Endodermal cell (in vitro differentiated cells): ENCODE data around the gene SRGAP3. TPM values are rescaled to one million over a fixed set of nuclear protein-coding genes. Genes with fewer than 3 reads are reported as not detected.

ENCODE experiments used
- DNase-seq: peaks from one replicate; pipeline ENCODE4 v3.0.0-alpha.2; 2017
- H3K27ac ChIP-seq: 2 replicates; pipeline ENCODE4 v1.5.1; 2013; ENCODE audit warnings: mild to moderate bottlenecking, low read depth, low read length, moderate library complexity
- H3K27me3 ChIP-seq: 2 replicates; pipeline ENCODE4 v1.6.1; 2013; ENCODE audit warnings: mild to moderate bottlenecking, low read length, moderate library complexity; ENCODE audit not compliant: insufficient read depth, control insufficient read depth, poor library complexity, severe bottlenecking
- H3K36me3 ChIP-seq: 2 replicates; pipeline ENCODE4 v1.7.0; 2013; ENCODE audit warnings: mild to moderate bottlenecking, low read length, moderate library complexity; ENCODE audit not compliant: control insufficient read depth, insufficient read depth
- H3K4me1 ChIP-seq: one replicate; pipeline ENCODE4 v1.7.0; 2013; ENCODE audit warnings: low read length; ENCODE audit not compliant: control insufficient read depth, insufficient read depth
- H3K4me3 ChIP-seq: 2 replicates; pipeline ENCODE4 v1.5.1; 2013; ENCODE audit warnings: mild to moderate bottlenecking, low read length, moderate library complexity
- H3K9ac ChIP-seq: 2 replicates; pipeline ENCODE4 v1.6.1; 2013; ENCODE audit warnings: mild to moderate bottlenecking, low read length, moderate library complexity; ENCODE audit not compliant: poor library complexity, severe bottlenecking; ENCODE audit errors: extremely low read depth
- H3K9me3 ChIP-seq: 2 replicates; pipeline ENCODE4 v1.6.1; 2013; ENCODE audit warnings: mild to moderate bottlenecking, low read length, moderate library complexity; ENCODE audit not compliant: control insufficient read depth
- H3K27ac Mint-ChIP-seq: 2 replicates; pipeline ENCODE4 v1.8.0; 2020; ENCODE audit warnings: mixed read lengths
- H3K27me3 Mint-ChIP-seq: 2 replicates; pipeline ENCODE4 v1.8.0; 2021; ENCODE audit warnings: mild to moderate bottlenecking, mixed read lengths; ENCODE audit not compliant: insufficient read depth
- H3K36me3 Mint-ChIP-seq: 2 replicates; pipeline ENCODE4 v1.8.0; 2020; ENCODE audit warnings: low read depth, mixed read lengths
- H3K4me1 Mint-ChIP-seq: 2 replicates; pipeline ENCODE4 v1.8.0; 2020; ENCODE audit warnings: mixed read lengths
- H3K4me3 Mint-ChIP-seq: 2 replicates; pipeline ENCODE4 v1.8.0; 2020; ENCODE audit warnings: mild to moderate bottlenecking, moderate library complexity, mixed read lengths
- H3K9me3 Mint-ChIP-seq: 2 replicates; pipeline ENCODE4 v1.8.0; 2020; ENCODE audit warnings: mild to moderate bottlenecking, mixed read lengths
- CTCF ChIP-seq: fragments of 200-600 bp; sonication (generic); conservative IDR thresholded peaks from 2 replicates; pipeline ENCODE4 v1.5.0; 2021; ENCODE audit warnings: antibody characterized with exemption, mild to moderate bottlenecking
- WGBS, 2 experiments: methylation state at CpG; one replicate each; pipeline versions ENCODE4 v1.1.5 to v1.1.7; 2013; ENCODE audit warnings: missing lambda C conversion rate in 2 of 2, mixed read lengths in 1 of 2; ENCODE audit not compliant: insufficient coverage in 1 of 2, insufficient read length in 1 of 2; 5-methylcytosine and 5-hydroxymethylcytosine counted together
- total RNA-seq, 2 donors: library from RNA; stranded (reverse); fragmentation: NEBNext Ultra II Directional in 1 of 2; extraction: Animal tissue kit (Norgen Biotek cat#: 25700) in 1 of 2; gene quantifications; 2 replicates in 1 of 2; 3 replicates in 1 of 2; pipeline ENCODE4 v1.2.1, GENCODE V29; 2021

Gene SRGAP3
- total RNA-seq, 2 donors from 2014 or later, result 5.0 to 8.1 TPM

- no peak for DNase-seq
- no peaks in the 10 kb centered on the region for H3K36me3 ChIP-seq
- peaks cover 7% of the 10 kb centered on the region for H3K27me3 Mint-ChIP-seq
- no peak overlapping the region for H3K9ac ChIP-seq
- H3K4me3 ChIP-seq, result no peak overlapping the region
- TF ChIP-seq CTCF, result no peak
- H3K9me3 Mint-ChIP-seq, result no peaks in the 10 kb centered on the region
- H3K9me3 ChIP-seq, result no peaks in the 10 kb centered on the region
- H3K27me3 ChIP-seq, result no peaks in the 10 kb centered on the region
- H3K4me1 Mint-ChIP-seq, result peaks cover 40% of the 10 kb centered on the region
- 100% methylated on average over 1 to 2 of the region's 3 CpGs for WGBS, 2 experiments
- no peak overlapping the region for H3K27ac Mint-ChIP-seq
- H3K4me3 Mint-ChIP-seq, result no peak overlapping the region
- H3K27ac ChIP-seq, result peak overlapping the region; percentile 74
- H3K36me3 Mint-ChIP-seq, result no peaks in the 10 kb centered on the region
- H3K4me1 ChIP-seq, result peaks cover 6% of the 10 kb centered on the region
Observed at GRCh38 chr3:9198261-9198660, 51.2 kb downstream of the SRGAP3 start.

GRCh38 chr3:9196020-9196419 is 53.4 kb downstream of the SRGAP3 start:
- 66 to 79% methylated on average over 6 to 7 of the region's 7 CpGs for WGBS, 2 experiments
- Histone ChIP-seq H3K9ac (no peak overlapping the region), H3K4me3 (no peak overlapping the region), H3K9me3 (no peaks in the 10 kb centered on the region), H3K36me3 (no peaks in the 10 kb centered on the region), H3K4me1 (no peaks in the 10 kb centered on the region), H3K27ac (no peak overlapping the region), H3K27me3 (no peaks in the 10 kb centered on the region)
- Mint-ChIP-seq H3K36me3 (no peaks in the 10 kb centered on the region), H3K4me1 (peaks cover 21% of the 10 kb centered on the region), H3K4me3 (no peak overlapping the region), H3K9me3 (no peaks in the 10 kb centered on the region), H3K27me3 (peaks cover 11% of the 10 kb centered on the region), H3K27ac (no peak overlapping the region)
- no peak for TF ChIP-seq CTCF
- peak; percentile 61 for DNase-seq

GRCh38 chr3:9195390-9195789 is 54.1 kb downstream of the SRGAP3 start:
- 92 to 95% methylated on average over 3 of the region's 3 CpGs for WGBS, 2 experiments
- Mint-ChIP-seq H3K4me3 (no peak overlapping the region), H3K4me1 (peaks cover 21% of the 10 kb centered on the region), H3K27ac (no peak overlapping the region), H3K36me3 (no peaks in the 10 kb centered on the region), H3K9me3 (no peaks in the 10 kb centered on the region), H3K27me3 (peaks cover 15% of the 10 kb centered on the region)
- no peak overlapping the region for H3K9ac ChIP-seq
- TF ChIP-seq CTCF, result no peak
- no peaks in the 10 kb centered on the region for H3K36me3 ChIP-seq
- H3K4me3 ChIP-seq, result no peak overlapping the region
- no peaks in the 10 kb centered on the region for H3K4me1 ChIP-seq
- H3K27ac ChIP-seq, result no peak overlapping the region
- H3K27me3 ChIP-seq, result no peaks in the 10 kb centered on the region
- DNase-seq, result no peak
- H3K9me3 ChIP-seq, result no peaks in the 10 kb centered on the region
